CD4-positive, CD25-positive, alpha-beta regulatory T cell (primary cell): ENCODE results near the gene THSD8. TPM values are rescaled to one million over a fixed set of nuclear protein-coding genes. Genes with fewer than 3 reads are reported as not detected.

Experiments used
- ATAC-seq, 2 donors: fragments of 150-1000 bp; cut with Tn5 transposase; one replicate each; pipeline ENCODE4 v1.10.0; 2021; ENCODE audit warnings: low read depth in 2 of 2, moderate number of reproducible peaks in 2 of 2, moderate library complexity in 1 of 2
- DNase-seq, 3 donors: peaks; one replicate each; pipeline versions ENCODE4 v3.0.0 to v3.0.0-alpha.2; 2012 to 2022; ENCODE audit warnings: mixed read lengths in 1 of 3
- H3K27ac ChIP-seq: one replicate; pipeline ENCODE4 v1.7.0; 2013; ENCODE audit warnings: mild to moderate bottlenecking, low read length; ENCODE audit not compliant: insufficient read depth, poor library complexity, severe bottlenecking
- H3K27me3 ChIP-seq: one replicate; pipeline ENCODE4 v1.7.0; 2013; ENCODE audit warnings: low read length; ENCODE audit not compliant: control insufficient read depth, insufficient read depth
- H3K36me3 ChIP-seq: one replicate; pipeline ENCODE4 v1.7.0; 2013; ENCODE audit warnings: mild to moderate bottlenecking, low read length, moderate library complexity; ENCODE audit not compliant: control insufficient read depth, insufficient read depth
- H3K4me1 ChIP-seq: 2 replicates; pipeline ENCODE4 v1.7.0; 2013; ENCODE audit warnings: mild to moderate bottlenecking, low read length; ENCODE audit not compliant: insufficient read depth, control insufficient read depth, poor library complexity, severe bottlenecking
- H3K4me3 ChIP-seq: one replicate; pipeline ENCODE4 v1.7.0; 2013; ENCODE audit warnings: low read depth, mild to moderate bottlenecking, low read length, moderate library complexity
- H3K9me3 ChIP-seq, 2 experiments: 1 replicate in 1 of 2; 2 replicates in 1 of 2; pipeline ENCODE4 v1.7.0; 2013; ENCODE audit warnings: low read length in 2 of 2, mild to moderate bottlenecking in 1 of 2, moderate library complexity in 1 of 2; ENCODE audit not compliant: control insufficient read depth in 2 of 2
- H3K27ac Mint-ChIP-seq, 3 donors: one replicate each; pipeline ENCODE4 v1.8.0; 2020 to 2022; ENCODE audit warnings: mild to moderate bottlenecking in 3 of 3, mixed read lengths in 3 of 3, moderate library complexity in 2 of 3
- H3K27me3 Mint-ChIP-seq: one replicate; pipeline ENCODE4 v1.8.0; 2022; ENCODE audit warnings: mild to moderate bottlenecking, mixed read lengths
- H3K36me3 Mint-ChIP-seq: one replicate; pipeline ENCODE4 v1.8.0; 2020; ENCODE audit warnings: mixed read lengths
- H3K4me1 Mint-ChIP-seq, 4 donors: one replicate each; pipeline ENCODE4 v1.8.0; 2020 to 2022; ENCODE audit warnings: mixed read lengths in 4 of 4, mild to moderate bottlenecking in 1 of 4
- H3K4me3 Mint-ChIP-seq, 4 donors: one replicate each; pipeline ENCODE4 v1.8.0; 2020 to 2022; ENCODE audit warnings: mild to moderate bottlenecking in 4 of 4, mixed read lengths in 4 of 4, moderate library complexity in 3 of 4
- H3K9me3 Mint-ChIP-seq, 7 donors: one replicate each; pipeline ENCODE4 v1.8.0; 2020 to 2022; ENCODE audit warnings: mixed read lengths in 7 of 7, mild to moderate bottlenecking in 3 of 7, moderate library complexity in 2 of 7
- polyA plus RNA-seq, 4 donors: library from polyadenylated mRNA; unstranded; fragments of 300-500 nt; fragmentation: Illumina TruSeq; gene quantifications; one replicate each; pipeline ENCODE4 v1.2.3, GENCODE V29; 2021
- total RNA-seq: library from RNA; stranded (reverse); gene quantifications from one replicate; pipeline ENCODE4 v1.2.3, GENCODE V29; 2022

Gene THSD8
- total and polyA plus RNA-seq, 5 donors from 2014 or later: 0.66 to 13.9 (median 3.8) TPM; not detected in 1

DNA sequence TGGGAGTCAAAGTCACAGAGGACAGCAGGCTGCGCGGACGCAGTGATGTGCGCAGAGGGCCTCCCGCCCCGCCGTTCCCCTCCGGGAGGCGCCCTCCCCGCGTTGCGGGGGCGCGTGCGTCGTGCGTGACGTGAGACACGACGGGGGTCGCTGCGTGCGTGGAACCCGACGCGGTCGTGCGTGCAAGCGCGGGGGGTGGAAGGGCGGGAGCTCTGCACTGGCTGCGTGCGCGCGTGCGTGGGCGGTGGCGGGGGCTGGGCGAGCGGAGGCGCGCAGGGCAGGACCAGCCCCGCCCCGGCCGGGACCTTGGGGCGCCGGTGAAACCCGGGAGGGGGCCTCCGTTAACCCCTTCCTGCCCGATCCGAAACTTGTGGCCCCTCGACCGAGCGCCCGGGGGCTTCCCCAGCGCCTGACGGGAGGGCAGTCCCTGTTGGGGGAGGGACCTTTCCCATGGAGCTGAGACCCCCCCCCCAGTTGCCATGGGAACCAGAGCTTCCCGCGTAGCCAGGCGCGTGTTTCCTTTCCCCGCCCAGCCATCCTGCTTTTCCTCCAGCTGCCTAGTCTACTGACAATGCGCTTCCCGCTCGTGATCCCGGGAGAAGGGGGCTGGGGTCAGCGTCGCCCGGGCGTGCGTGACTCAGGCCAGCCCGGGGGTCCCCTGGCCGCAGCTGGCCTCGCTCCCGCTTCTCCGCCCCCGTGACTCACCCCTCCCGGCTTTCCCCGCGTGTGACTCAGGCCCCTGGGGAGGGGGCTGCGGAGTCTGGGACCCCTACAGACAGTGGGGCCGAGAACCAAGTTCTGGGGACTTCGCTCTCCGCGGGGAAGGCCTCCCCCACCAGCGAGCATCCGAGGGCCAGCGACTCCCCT is 19.2 kb upstream of the THSD8 start:
- peak in 2 of 3 donors; percentile 94 to 95 for DNase-seq
- Mint-ChIP-seq H3K27ac (peak overlapping the region in 1 of 3 donors; percentile 97), H3K4me1 (peaks cover 5 to 38% (median 25%) of the 10 kb centered on the region in 4 donors), H3K27me3 (no peaks in the 10 kb centered on the region), H3K9me3 (no peaks in the 10 kb centered on the region), H3K36me3 (no peaks in the 10 kb centered on the region), H3K4me3 (peak overlapping the region; percentile 83 to 93 (median 88))
- Histone ChIP-seq H3K4me1 (peaks cover 72% of the 10 kb centered on the region), H3K36me3 (no peaks in the 10 kb centered on the region), H3K27ac (peak overlapping the region; percentile 100), H3K27me3 (no peaks in the 10 kb centered on the region), H3K4me3 (peak overlapping the region; percentile 59), H3K9me3 (no peaks in the 10 kb centered on the region)
- peak; percentile 65 to 69 for ATAC-seq

DNA sequence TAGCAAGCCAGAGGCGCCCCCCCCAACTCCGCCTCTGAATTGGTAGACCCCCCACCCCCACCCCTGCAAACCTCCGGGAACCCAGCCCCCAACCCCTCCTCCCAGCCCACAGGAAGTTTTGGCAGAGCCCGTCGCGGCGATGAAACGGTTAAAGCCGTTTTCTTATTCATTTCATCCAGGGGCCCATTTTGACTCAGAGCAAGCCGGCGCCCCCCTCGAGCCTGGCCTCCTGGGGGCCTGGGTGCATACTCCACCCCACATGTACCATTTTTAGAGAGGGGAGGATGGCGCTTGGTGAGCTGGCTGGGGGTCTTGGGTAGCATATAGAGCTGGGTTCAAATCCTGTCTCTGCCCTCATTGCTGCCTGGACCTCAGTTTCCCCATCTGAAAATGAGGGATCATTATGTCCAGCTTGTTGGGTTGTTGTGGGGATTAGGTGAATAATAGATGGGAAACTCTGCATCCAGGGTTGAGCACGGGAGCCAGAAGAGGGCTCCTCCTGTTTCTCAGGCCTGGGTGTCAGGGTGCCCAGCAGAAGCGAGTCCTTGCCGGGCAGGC is 18.5 kb upstream of the THSD8 start:
- peak overlapping the region in 1 of 3 donors; percentile 95 for H3K27ac Mint-ChIP-seq
- H3K4me3 ChIP-seq: peak overlapping the region; percentile 35
- ATAC-seq: no peak

DNA sequence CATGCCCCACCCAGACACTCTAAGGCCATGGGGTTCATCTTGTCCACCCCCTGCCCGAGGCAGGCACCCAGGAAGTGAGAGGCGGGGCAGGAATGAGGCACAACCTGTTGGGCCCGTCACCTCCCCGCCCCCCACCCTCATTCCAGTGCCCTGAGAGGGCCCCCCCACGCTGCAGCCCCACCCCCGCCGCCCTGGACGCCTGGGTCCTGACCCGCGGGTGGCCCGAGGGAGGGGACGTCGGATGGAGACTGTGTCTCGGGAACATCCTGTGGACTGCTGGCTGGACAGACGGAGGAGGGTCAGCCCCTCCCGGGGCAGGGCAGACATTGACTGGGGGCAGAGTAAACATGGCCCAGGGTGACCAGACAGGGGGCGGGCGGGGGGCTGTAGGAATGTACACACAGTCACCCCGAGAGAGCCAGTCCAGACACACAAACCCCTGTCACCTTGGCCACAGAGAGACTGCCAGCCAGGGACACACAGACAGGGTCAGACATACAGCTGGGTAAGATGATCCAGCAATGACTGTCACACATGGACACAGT is 17.9 kb upstream of the THSD8 start:
- H3K27me3 ChIP-seq: no peaks in the 10 kb centered on the region
- no peaks in the 10 kb centered on the region for H3K36me3 ChIP-seq
- H3K4me3 Mint-ChIP-seq: peak overlapping the region; percentile 76 to 93 (median 84)
- H3K9me3 ChIP-seq: no peaks in the 10 kb centered on the region
- H3K27ac Mint-ChIP-seq: peak overlapping the region in 1 of 3 donors; percentile 95
- DNase-seq: no peak
- peaks cover 0 to 34% (median 18%) of the 10 kb centered on the region in 4 donors for H3K4me1 Mint-ChIP-seq
- no peaks in the 10 kb centered on the region for H3K27me3 Mint-ChIP-seq
- H3K27ac ChIP-seq: peak overlapping the region; percentile 100
- peak overlapping the region; percentile 35 for H3K4me3 ChIP-seq
- H3K4me1 ChIP-seq: peaks cover 67% of the 10 kb centered on the region
- H3K36me3 Mint-ChIP-seq: no peaks in the 10 kb centered on the region
- no peak for ATAC-seq
- no peaks in the 10 kb centered on the region for H3K9me3 Mint-ChIP-seq

More for the DNA sequence above, 18.5 kb upstream of the THSD8 start:
- DNase-seq: peak in 1 of 3 donors; percentile 70
- H3K4me1 ChIP-seq: peaks cover 67% of the 10 kb centered on the region
- H3K27me3 Mint-ChIP-seq: no peaks in the 10 kb centered on the region
- H3K27me3 ChIP-seq: no peaks in the 10 kb centered on the region
- H3K4me1 Mint-ChIP-seq: peaks cover 3 to 35% (median 22%) of the 10 kb centered on the region in 4 donors
- no peaks in the 10 kb centered on the region for H3K36me3 Mint-ChIP-seq
- H3K36me3 ChIP-seq: no peaks in the 10 kb centered on the region
- no peaks in the 10 kb centered on the region for H3K9me3 Mint-ChIP-seq
- peak overlapping the region; percentile 76 to 93 (median 84) for H3K4me3 Mint-ChIP-seq
- no peaks in the 10 kb centered on the region for H3K9me3 ChIP-seq
- H3K27ac ChIP-seq: peak overlapping the region; percentile 100

DNA sequence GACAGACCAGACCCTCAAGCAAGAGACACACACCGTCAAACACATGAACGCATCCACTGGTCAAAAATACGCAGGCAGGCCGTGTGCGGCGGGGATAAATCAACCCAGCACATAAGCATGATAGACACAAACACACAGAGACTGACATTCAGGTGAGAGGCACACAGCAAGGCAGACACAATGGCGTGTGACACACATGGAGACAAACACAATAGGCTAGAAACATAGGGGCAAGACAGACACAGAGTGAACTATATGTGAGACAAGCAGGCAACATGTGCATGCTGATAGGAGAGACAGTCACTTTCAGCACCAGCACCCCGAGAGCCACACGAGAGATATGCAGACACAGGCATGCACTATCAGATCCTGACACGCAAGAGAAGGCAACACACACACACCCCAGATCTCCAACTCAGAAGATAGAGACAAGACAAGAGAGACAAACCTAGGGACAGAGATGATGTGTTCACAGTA is 17.4 kb upstream of the THSD8 start:
- peaks cover 0 to 35% (median 19%) of the 10 kb centered on the region in 4 donors for H3K4me1 Mint-ChIP-seq
- no peaks in the 10 kb centered on the region for H3K9me3 Mint-ChIP-seq
- Histone ChIP-seq H3K4me1 (peaks cover 67% of the 10 kb centered on the region), H3K9me3 (no peaks in the 10 kb centered on the region), H3K27ac (peak overlapping the region; percentile 100), H3K36me3 (no peaks in the 10 kb centered on the region), H3K4me3 (peak overlapping the region; percentile 29), H3K27me3 (no peaks in the 10 kb centered on the region)
- no peak overlapping the region for H3K4me3 Mint-ChIP-seq
- peak; percentile 5 to 14 for ATAC-seq
- DNase-seq: peak in 2 of 3 donors; percentile 27 to 59
- no peak overlapping the region for H3K27ac Mint-ChIP-seq
- H3K36me3 Mint-ChIP-seq: no peaks in the 10 kb centered on the region
- no peaks in the 10 kb centered on the region for H3K27me3 Mint-ChIP-seq

DNA sequence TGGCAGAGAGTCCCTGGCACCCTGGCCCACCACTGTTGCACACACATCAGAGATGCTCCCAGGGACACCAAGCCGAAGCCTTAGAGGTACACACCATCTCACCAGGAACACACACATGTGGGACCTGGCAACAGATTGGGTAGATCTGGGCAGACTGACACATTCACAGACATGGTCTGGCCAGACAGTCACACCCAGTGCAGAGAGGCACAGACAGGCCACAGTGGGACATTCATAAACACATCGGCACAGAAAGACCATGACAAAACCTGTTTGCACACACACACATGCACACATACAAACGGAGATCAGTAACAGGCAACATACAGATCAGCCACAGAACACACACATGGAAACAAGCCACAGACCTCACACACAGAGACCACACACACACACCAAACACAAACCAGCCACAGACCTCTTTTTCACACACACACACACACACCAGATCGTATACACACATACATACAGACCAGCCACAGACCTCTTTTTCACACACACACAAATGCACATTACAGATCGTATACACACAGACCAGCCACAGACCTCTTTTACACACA is 16.9 kb upstream of the THSD8 start:
- H3K9me3 Mint-ChIP-seq: no peaks in the 10 kb centered on the region
- H3K27me3 ChIP-seq: no peaks in the 10 kb centered on the region
- no peaks in the 10 kb centered on the region for H3K9me3 ChIP-seq
- peaks cover 0 to 29% (median 16%) of the 10 kb centered on the region in 4 donors for H3K4me1 Mint-ChIP-seq
- DNase-seq (peak in 2 of 3 donors; percentile 25 to 54), ATAC-seq (no peak)
- no peaks in the 10 kb centered on the region for H3K36me3 ChIP-seq
- H3K4me1 ChIP-seq: peaks cover 70% of the 10 kb centered on the region
- no peak overlapping the region for H3K4me3 Mint-ChIP-seq
- H3K27ac Mint-ChIP-seq: no peak overlapping the region
- peak overlapping the region; percentile 29 for H3K4me3 ChIP-seq
- H3K27ac ChIP-seq: peak overlapping the region; percentile 100
- H3K27me3 Mint-ChIP-seq: no peaks in the 10 kb centered on the region
- H3K36me3 Mint-ChIP-seq: no peaks in the 10 kb centered on the region

DNA sequence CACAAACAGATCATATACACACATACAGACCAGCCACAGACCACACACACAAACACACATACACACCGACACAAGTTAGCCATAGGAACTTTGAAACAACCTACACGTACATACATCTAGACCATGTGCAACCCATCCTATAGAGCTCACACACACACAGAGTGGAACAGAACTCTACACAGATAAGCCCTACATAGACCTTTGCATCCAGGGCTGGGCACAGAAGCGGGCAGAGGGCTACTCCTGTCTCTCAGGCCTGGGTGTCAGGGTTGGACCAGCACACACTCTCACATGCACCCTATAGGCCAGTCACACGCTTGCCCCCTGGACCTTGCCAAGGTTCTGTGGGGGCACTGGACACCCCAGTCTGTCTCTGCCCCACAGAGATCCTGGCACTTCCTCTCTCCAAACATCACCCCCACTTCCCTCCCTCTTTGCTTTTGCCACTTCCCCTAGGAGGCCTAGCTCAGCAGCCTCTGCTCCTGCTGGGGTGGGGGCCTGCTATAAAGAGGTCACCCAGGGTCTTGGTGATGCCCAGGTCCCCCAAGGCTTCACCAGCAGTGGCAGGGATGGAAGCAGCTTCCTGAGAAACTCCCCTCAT is 16.3 kb upstream of the THSD8 start:
- peak overlapping the region; percentile 100 for H3K27ac ChIP-seq
- peaks cover 0 to 32% (median 16%) of the 10 kb centered on the region in 4 donors for H3K4me1 Mint-ChIP-seq
- peak in 1 of 3 donors; percentile 42 for DNase-seq

More for the DNA sequence above, 16.3 kb upstream of the THSD8 start:
- Histone ChIP-seq H3K27me3 (no peaks in the 10 kb centered on the region), H3K9me3 (no peaks in the 10 kb centered on the region), H3K4me1 (peaks cover 76% of the 10 kb centered on the region), H3K36me3 (no peaks in the 10 kb centered on the region), H3K4me3 (peak overlapping the region; percentile 29)
- H3K9me3 Mint-ChIP-seq: no peaks in the 10 kb centered on the region
- no peak overlapping the region for H3K4me3 Mint-ChIP-seq
- no peak for ATAC-seq
- no peak overlapping the region for H3K27ac Mint-ChIP-seq
- H3K36me3 Mint-ChIP-seq: no peaks in the 10 kb centered on the region
- peaks cover 4% of the 10 kb centered on the region for H3K27me3 Mint-ChIP-seq
